22Rv1 (cell line): ENCODE measurements around the gene SPON2.

ENCODE experiments used
- CTCF ChIP-seq: fragments of 450-650 bp; IDR thresholded peaks from 2 replicates; pipeline ENCODE4 v1.5.1; 2017; ENCODE audit warnings: mild to moderate bottlenecking
- ZFX ChIP-seq: fragments of 450-650 bp; IDR thresholded peaks from 2 replicates; pipeline ENCODE4 v1.6.1; 2017; ENCODE audit warnings: antibody characterized with exemption, borderline replicate concordance

DNA sequence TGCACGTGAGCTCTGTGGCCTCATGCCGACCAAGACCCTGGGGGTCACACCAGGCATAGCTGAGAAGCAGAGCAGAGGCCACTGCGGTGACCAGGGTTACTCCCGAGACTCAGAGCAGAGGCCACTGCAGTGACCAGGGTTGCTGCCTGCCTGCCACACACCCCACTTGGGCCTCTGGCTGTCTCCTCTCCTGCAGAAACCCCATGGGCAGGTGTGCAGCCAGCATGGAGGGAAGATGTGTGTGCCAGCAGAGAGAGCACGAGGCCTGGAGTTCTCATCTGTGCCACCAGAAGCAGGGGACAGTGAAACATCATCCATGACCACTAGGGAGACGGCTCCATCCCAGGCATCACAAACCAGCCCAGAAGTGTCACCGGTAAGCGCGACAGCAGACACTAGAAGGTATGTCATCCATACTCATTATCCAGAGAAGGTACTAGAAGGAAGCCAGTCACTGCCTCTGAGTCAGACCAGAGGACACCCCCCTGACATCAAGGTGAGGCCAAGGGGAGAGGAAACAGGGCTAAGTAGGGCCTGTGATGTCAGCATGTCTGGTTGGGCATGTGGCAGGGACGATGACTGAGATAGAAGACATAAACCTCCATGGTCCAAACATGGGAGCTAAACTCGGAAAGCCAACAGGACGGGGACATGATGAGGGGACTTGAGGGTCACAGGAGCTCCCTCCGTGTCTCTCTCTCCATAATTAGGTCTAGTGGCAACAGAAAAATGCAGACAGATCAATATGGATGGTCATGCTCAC is 24.2 kb upstream of the SPON2 start:
- TF ChIP-seq CTCF (no peak), ZFX (no peak)
